ENCODE results near the gene SORCS1. TPM values are rescaled to one million over a fixed set of nuclear protein-coding genes. Genes with fewer than 3 reads are reported as not detected.

SORCS1 gene
- total RNA-seq, 1 donor from 2014 or later, result 11.1 TPM

DNA sequence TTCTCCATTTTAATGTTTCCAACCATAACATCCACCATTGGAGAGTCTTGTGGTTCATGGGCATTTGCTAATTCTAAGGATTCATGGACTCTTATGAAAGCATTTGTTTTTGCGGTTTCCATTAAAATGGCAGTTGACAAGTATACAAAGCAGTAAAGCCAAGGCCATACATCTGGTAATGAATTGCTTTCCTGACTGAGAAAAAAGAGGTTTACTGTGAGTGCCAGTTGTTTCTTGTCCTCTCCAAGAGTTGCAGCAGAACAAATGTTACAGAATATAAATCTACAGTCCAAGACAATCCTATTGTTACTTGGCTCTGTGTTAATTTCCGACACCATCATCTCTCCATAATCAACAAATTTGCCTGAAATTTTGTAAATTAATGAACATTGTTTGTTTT lies 261.3 kb downstream of the SORCS1 start:
- Mint-ChIP-seq H3K36me3 (peaks cover 3% of the 10 kb centered on the region), H3K4me3 (no peak overlapping the region), H3K4me1 (peaks cover 6% of the 10 kb centered on the region), H3K9me3 (peaks cover 2% of the 10 kb centered on the region), H3K27me3 (ENCODE audit: insufficient read depth, low read depth) (peaks cover 2% of the 10 kb centered on the region), H3K27ac (no peak overlapping the region)
- no peaks in the 10 kb centered on the region for H3K79me2 ChIP-seq (ENCODE audit: low read depth)
- no peaks in the 10 kb centered on the region for H3K36me3 ChIP-seq
- H2AFZ ChIP-seq (replicated peaks), result no peak overlapping the region
- TF ChIP-seq EZH2 (IDR thresholded peaks at IDR 0.05) (no peak), EZH2phosphoT487 (IDR thresholded peaks at IDR 0.05) (no peak)
- TF ChIP-seq, protein P1, sequence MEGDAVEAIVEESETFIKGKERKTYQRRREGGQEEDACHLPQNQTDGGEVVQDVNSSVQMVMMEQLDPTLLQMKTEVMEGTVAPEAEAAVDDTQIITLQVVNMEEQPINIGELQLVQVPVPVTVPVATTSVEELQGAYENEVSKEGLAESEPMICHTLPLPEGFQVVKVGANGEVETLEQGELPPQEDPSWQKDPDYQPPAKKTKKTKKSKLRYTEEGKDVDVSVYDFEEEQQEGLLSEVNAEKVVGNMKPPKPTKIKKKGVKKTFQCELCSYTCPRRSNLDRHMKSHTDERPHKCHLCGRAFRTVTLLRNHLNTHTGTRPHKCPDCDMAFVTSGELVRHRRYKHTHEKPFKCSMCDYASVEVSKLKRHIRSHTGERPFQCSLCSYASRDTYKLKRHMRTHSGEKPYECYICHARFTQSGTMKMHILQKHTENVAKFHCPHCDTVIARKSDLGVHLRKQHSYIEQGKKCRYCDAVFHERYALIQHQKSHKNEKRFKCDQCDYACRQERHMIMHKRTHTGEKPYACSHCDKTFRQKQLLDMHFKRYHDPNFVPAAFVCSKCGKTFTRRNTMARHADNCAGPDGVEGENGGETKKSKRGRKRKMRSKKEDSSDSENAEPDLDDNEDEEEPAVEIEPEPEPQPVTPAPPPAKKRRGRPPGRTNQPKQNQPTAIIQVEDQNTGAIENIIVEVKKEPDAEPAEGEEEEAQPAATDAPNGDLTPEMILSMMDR (IDR thresholded peaks at IDR 0.05), result no peak
- no peaks in the 10 kb centered on the region for H3K9me3 ChIP-seq (ENCODE audit: low read depth)
- H3K27ac ChIP-seq, result no peak overlapping the region
- no peak overlapping the region for H3K9ac ChIP-seq
- peaks cover 4% of the 10 kb centered on the region for H3F3A ChIP-seq (ENCODE audit: low read depth)
- H4K20me1 ChIP-seq (ENCODE audit: low read depth), result no peaks in the 10 kb centered on the region
- H3K4me1 ChIP-seq, result peaks cover 17% of the 10 kb centered on the region
- no peak overlapping the region for H3K4me2 ChIP-seq
- H3K4me3 ChIP-seq, result no peak overlapping the region
- no peaks in the 10 kb centered on the region for H3K27me3 ChIP-seq
- no peak for DNase-seq (ENCODE audit: low spot score)

DNA sequence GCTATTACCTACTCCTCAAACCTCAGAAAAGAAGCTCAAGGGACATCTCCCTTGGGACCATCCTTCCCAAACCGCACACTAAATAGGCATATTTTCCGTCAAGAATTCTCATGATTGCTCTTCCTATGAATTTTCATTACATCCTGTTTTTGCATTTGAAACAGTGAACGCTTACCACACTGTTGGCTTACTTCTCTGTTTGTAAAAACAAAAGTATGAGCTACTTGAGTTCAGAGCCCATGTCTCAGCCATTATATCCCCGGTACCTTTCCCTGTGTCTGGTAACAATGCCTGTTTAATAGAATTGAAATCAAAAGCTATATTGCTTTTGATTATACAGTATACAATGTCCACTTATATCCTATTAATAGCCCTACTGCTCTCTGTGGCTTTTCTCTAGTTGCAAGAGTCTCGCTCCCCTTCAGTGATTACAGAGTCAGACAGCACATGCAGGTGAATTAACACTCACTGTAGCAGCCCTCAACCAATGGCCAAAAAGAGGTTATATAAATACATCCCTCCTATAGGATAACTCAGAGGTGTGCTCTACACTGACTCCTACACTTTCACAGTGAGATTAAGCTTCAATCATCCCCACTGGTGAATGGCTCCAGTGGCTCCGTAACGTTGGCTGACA lies 264.4 kb downstream of the SORCS1 start:
- no peaks in the 10 kb centered on the region for H3F3A ChIP-seq (ENCODE audit: low read depth)
- no peak overlapping the region for H3K4me3 Mint-ChIP-seq
- TF ChIP-seq EZH2phosphoT487 (IDR thresholded peaks at IDR 0.05) (no peak), EZH2 (IDR thresholded peaks at IDR 0.05) (no peak)
- TF ChIP-seq, protein P1 (IDR thresholded peaks at IDR 0.05), result no peak
- peaks cover 5% of the 10 kb centered on the region for H3K27me3 Mint-ChIP-seq (ENCODE audit: insufficient read depth, low read depth)
- no peak overlapping the region for H2AFZ ChIP-seq (replicated peaks)
- H3K4me1 ChIP-seq, result peaks cover 21% of the 10 kb centered on the region
- no peak overlapping the region for H3K4me2 ChIP-seq
- no peaks in the 10 kb centered on the region for H3K27me3 ChIP-seq
- H3K9me3 ChIP-seq (ENCODE audit: low read depth), result no peaks in the 10 kb centered on the region
- no peak overlapping the region for H3K4me3 ChIP-seq
- peaks cover 3% of the 10 kb centered on the region for H3K9me3 Mint-ChIP-seq
- H3K4me1 Mint-ChIP-seq, result peaks cover 6% of the 10 kb centered on the region
- no peaks in the 10 kb centered on the region for H3K36me3 ChIP-seq
- H3K27ac ChIP-seq, result no peak overlapping the region
- no peak overlapping the region for H3K9ac ChIP-seq
- no peak overlapping the region for H3K27ac Mint-ChIP-seq
- DNase-seq (ENCODE audit: low spot score), result no peak
- no peaks in the 10 kb centered on the region for H3K79me2 ChIP-seq (ENCODE audit: low read depth)
- H3K36me3 Mint-ChIP-seq, result no peaks in the 10 kb centered on the region
- H4K20me1 ChIP-seq (ENCODE audit: low read depth), result no peaks in the 10 kb centered on the region

DNA sequence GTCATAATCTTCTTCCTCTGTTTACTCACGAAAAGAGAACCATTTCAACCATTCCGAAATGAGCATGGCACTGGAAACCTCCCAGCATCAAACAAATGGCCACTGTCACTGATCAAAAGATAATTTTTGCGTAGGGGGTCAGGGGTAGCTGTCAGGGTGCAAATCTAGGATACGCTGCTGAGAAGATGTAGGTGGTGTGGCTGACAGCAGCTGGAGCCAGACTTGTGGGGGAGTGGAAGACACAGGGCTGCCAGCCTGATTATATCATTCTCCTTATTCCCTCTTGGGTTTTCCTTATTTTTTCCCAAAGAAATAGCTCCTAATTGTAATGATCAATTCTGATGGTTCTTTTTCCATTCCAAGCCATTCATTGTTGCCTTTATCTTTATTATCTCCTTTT lies 266.1 kb downstream of the SORCS1 start:
- H3K4me2 ChIP-seq, result no peak overlapping the region
- Mint-ChIP-seq H3K9me3 (peaks cover 3% of the 10 kb centered on the region), H3K4me1 (peaks cover 6% of the 10 kb centered on the region), H3K36me3 (no peaks in the 10 kb centered on the region), H3K27ac (no peak overlapping the region), H3K4me3 (no peak overlapping the region), H3K27me3 (ENCODE audit: insufficient read depth, low read depth) (peaks cover 11% of the 10 kb centered on the region)
- H3K27ac ChIP-seq, result peak overlapping the region; percentile 13
- no peaks in the 10 kb centered on the region for H4K20me1 ChIP-seq (ENCODE audit: low read depth)
- no peak overlapping the region for H3K9ac ChIP-seq
- H3K36me3 ChIP-seq, result no peaks in the 10 kb centered on the region
- H2AFZ ChIP-seq (replicated peaks), result no peak overlapping the region
- H3K27me3 ChIP-seq, result no peaks in the 10 kb centered on the region
- TF ChIP-seq EZH2 (IDR thresholded peaks at IDR 0.05) (no peak), EZH2phosphoT487 (IDR thresholded peaks at IDR 0.05) (no peak)
- TF ChIP-seq, protein P1 (IDR thresholded peaks at IDR 0.05), result no peak
- H3K4me1 ChIP-seq, result peaks cover 8% of the 10 kb centered on the region
- no peak overlapping the region for H3K4me3 ChIP-seq
- H3K79me2 ChIP-seq (ENCODE audit: low read depth), result no peaks in the 10 kb centered on the region
- no peaks in the 10 kb centered on the region for H3K9me3 ChIP-seq (ENCODE audit: low read depth)
- DNase-seq (ENCODE audit: low spot score), result no peak
- H3F3A ChIP-seq (ENCODE audit: low read depth), result no peaks in the 10 kb centered on the region

Measured in neural progenitor cell (in vitro differentiated cells).